ENCODE data around the gene SHISA9.

SHISA9 gene

GRCh38 chr16:13104772-13105171, 203.4 kb downstream of the SHISA9 start:
- H3K4me3 ChIP-seq: no peak overlapping the region
- TF ChIP-seq, protein P1, sequence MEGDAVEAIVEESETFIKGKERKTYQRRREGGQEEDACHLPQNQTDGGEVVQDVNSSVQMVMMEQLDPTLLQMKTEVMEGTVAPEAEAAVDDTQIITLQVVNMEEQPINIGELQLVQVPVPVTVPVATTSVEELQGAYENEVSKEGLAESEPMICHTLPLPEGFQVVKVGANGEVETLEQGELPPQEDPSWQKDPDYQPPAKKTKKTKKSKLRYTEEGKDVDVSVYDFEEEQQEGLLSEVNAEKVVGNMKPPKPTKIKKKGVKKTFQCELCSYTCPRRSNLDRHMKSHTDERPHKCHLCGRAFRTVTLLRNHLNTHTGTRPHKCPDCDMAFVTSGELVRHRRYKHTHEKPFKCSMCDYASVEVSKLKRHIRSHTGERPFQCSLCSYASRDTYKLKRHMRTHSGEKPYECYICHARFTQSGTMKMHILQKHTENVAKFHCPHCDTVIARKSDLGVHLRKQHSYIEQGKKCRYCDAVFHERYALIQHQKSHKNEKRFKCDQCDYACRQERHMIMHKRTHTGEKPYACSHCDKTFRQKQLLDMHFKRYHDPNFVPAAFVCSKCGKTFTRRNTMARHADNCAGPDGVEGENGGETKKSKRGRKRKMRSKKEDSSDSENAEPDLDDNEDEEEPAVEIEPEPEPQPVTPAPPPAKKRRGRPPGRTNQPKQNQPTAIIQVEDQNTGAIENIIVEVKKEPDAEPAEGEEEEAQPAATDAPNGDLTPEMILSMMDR (IDR thresholded peaks at IDR 0.05): no peak
- no peak overlapping the region for H3K27ac ChIP-seq
- DNase-seq (ENCODE audit: low spot score): no peak

DNA sequence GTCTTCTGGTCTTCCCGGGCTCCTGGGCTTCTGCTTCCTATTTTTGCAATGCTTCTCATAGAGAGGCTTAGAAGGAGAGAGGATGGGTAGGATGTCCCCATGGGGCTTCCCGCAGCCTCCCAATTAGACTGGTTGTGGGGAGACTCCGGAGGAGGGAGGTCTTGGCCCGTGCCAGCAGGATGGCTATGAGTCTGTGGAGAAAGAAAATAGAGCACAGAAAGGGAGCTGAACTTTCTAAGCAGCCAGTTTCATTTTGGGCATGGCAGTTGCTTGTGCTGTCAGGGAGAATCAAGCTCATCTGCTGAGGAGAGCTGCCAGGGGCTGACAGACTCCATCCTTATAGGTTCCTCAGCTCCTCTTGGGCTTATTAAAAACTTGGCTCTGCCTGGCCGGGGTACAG, 204.0 kb downstream of the SHISA9 start:
- TF ChIP-seq, protein P1 (IDR thresholded peaks at IDR 0.05): no peak
- no peak overlapping the region for H3K4me3 ChIP-seq
- no peak for DNase-seq (ENCODE audit: low spot score)
- H3K27ac ChIP-seq: no peak overlapping the region

- H3K27ac ChIP-seq: no peak overlapping the region
- no peak overlapping the region for H3K4me3 ChIP-seq
- TF ChIP-seq, protein P1 (IDR thresholded peaks at IDR 0.05): no peak
- DNase-seq (ENCODE audit: low spot score): no peak
Observed at GRCh38 chr16:13106464-13106863, 205.1 kb downstream of the SHISA9 start.

DNA sequence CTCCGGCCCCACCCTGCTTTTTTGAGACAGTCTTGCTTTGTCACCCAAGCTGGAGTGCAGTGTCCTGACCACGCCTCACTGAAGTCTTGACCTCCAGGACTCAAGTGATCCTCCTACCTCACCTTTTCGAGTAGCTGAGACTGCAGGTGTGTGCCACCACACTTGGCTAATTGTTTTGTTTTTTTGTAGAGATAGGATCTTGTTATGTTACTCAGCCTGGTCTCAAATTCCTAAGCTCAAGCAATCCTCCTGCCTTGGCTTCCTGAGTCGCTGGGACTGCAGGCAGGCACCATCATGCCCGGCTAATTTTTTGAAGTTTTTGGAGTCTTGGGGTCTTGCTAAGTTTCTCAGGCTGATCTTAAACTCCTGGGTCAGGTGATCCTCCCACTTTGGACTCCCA, 206.7 kb downstream of the SHISA9 start:
- H3K27ac ChIP-seq: no peak overlapping the region
- no peak for DNase-seq (ENCODE audit: low spot score)
- TF ChIP-seq, protein P1 (IDR thresholded peaks at IDR 0.05): no peak
- no peak overlapping the region for H3K4me3 ChIP-seq

GRCh38 chr16:13109171-13109570, 207.8 kb downstream of the SHISA9 start:
- no peak overlapping the region for H3K4me3 ChIP-seq
- peak overlapping the region in 1 of 2 donors; percentile 87 for H3K27ac ChIP-seq
- DNase-seq (ENCODE audit: low spot score): no peak
- TF ChIP-seq, protein P1 (IDR thresholded peaks at IDR 0.05): no peak

- H3K27ac ChIP-seq: peak overlapping the region; percentile 65 to 87
- peak overlapping the region; percentile 37 for H3K4me3 ChIP-seq
- peak; percentile 82 for DNase-seq (ENCODE audit: low spot score)
- TF ChIP-seq, protein P1 (IDR thresholded peaks at IDR 0.05): no peak
Observed at GRCh38 chr16:13110124-13110796, 208.9 kb downstream of the SHISA9 start.

DNA sequence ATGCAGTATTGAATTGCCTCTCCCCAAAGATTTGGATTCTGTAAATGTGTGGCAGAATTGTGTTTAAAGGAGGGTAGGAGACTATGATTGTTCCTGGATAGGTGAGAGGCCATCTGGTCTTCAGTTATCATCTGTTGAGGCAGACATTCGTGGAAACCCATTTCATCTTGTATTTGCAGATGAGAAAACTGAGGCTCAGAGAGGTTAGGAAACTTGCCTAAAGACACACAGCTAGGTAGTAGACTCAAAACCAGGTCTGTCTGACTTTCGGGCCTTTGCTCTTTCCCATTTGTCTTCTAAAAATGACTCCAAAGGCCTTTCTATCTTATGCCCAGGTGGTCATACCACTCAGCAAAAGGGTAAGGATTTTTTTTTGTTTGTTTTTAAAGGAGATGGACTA, 210.3 kb downstream of the SHISA9 start:
- Histone ChIP-seq H3K27ac (no peak overlapping the region), H3K4me3 (no peak overlapping the region)
- DNase-seq (ENCODE audit: low spot score): no peak
- TF ChIP-seq, protein P1 (IDR thresholded peaks at IDR 0.05): no peak
